ENCODE results near the gene UVRAG.
A peak's percentile ranks its signal among the peaks of the same experiment; 100 is the strongest.

UVRAG gene

DNA sequence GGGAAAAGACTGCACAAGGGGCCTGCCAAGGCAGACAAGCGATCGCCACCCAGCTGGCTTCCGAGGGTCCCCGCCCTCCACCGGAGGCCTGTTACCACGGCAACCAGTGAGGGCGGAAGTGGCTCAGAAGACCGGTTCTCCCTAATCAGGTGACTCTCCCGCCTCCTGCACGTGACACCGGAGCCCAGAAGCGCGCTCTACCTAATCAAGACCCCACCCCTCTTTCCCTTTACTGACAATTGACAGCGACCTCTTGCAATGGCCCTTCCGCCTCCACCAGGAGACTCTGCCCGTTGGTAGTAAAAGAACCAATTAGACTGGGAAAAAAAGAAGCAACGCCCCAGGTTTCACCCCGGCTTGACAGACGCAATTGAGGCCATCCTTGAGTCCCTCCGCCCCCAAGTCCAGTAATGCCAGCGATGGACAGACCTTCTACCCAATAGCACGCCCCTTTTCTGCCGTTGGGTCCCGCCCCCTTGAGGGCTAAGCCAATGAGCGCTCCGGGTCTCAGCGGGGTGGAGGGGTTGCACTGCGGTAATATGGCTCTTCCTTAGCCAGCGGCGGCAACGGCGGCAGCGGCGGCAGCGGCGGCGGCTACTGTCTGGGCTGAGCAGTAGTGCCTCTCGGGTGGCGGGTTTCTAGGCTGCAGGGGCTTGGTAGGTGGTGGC, at the start of gene UVRAG:
UVRAG (plus strand) TSS at position 534 of the 668 bp plus-strand sequence. CDS start 198 bp downstream, outside the sequence.
- Histone ChIP-seq H3K9me2 (replicated peaks; ENCODE audit: insufficient read depth, low read length) (no peaks in the 10 kb centered on the region), H3K4me3 (ENCODE audit: insufficient read depth, low read length, poor library complexity, severe bottlenecking) (peak within 1 kb of the TSS; percentile 92), H3K36me3 (ENCODE audit: low read length) (no peaks in the 10 kb centered on the region), H2AFZ (ENCODE audit: low read depth, low read length, severe bottlenecking) (peak within 1 kb of the TSS; percentile 39), H3K27me3 (ENCODE audit: low read length) (no peaks in the 10 kb centered on the region), H3K4me2 (ENCODE audit: low read depth, low read length, poor library complexity, severe bottlenecking) (peak within 1 kb of the TSS; percentile 93), H3K79me2 (ENCODE audit: insufficient read depth, low read length) (peaks cover 46% of the 10 kb centered on the region), H3K27ac (ENCODE audit: low read depth, low read length) (peak within 1 kb of the TSS; percentile 97), H3F3A (ENCODE audit: insufficient read depth) (0 out of 2 replicates have a peak, but pooled peaks cover 8% of the 10 kb centered on the region), H4K20me1 (ENCODE audit: low read depth, low read length) (no peaks in the 10 kb centered on the region), H3K9me3 (ENCODE audit: insufficient read depth, low read length) (no peaks in the 10 kb centered on the region), H3K9ac (ENCODE audit: low read length) (peak within 1 kb of the TSS; percentile 89)
- TF ChIP-seq, protein P1, sequence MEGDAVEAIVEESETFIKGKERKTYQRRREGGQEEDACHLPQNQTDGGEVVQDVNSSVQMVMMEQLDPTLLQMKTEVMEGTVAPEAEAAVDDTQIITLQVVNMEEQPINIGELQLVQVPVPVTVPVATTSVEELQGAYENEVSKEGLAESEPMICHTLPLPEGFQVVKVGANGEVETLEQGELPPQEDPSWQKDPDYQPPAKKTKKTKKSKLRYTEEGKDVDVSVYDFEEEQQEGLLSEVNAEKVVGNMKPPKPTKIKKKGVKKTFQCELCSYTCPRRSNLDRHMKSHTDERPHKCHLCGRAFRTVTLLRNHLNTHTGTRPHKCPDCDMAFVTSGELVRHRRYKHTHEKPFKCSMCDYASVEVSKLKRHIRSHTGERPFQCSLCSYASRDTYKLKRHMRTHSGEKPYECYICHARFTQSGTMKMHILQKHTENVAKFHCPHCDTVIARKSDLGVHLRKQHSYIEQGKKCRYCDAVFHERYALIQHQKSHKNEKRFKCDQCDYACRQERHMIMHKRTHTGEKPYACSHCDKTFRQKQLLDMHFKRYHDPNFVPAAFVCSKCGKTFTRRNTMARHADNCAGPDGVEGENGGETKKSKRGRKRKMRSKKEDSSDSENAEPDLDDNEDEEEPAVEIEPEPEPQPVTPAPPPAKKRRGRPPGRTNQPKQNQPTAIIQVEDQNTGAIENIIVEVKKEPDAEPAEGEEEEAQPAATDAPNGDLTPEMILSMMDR (IDR thresholded peaks at IDR 0.05; ENCODE audit: insufficient read depth, low read length, poor library complexity, severe bottlenecking), result no peak
- TF ChIP-seq EZH2phosphoT487 (conservative IDR thresholded peaks at IDR 0.05; ENCODE audit: low read length), result no peak

DNA sequence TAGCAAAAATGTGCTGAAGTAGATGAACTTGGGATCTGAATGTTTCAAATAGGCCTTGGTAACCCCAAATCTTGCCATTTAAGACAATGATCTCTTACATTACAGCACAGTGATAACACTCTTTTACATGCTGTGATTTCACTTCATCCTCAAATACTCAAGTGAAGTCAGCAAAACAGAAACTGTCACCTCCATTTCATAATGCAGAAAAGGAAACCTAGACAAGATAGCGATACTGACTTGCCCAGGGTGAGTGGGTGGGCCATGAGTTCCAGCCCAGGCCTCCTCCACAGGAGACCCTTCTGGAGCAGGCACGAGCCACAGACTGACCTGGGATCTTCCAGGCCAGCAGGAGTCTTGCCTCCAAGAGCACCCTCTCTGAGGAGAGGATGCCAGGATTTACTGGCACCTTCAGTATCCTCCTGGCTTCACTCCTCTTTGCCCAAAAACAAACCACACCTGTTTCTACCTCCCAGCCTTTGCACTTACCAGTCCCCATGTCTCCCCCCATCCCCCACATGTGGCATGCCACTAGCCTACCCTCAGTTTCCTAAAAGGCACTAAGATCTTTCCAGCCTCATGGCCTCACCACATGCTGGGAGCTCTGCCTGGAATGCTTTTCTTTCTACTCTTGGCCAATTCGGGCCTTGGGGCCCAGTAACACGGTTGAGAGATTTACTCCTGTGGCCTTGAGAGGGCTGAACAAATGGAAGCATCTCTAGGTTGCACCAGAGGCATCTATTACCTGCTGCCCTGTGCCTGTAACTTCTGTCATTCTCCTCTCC, 48.4 kb upstream of the UVRAG start:
- H3K36me3 ChIP-seq (ENCODE audit: low read length), result no peaks in the 10 kb centered on the region
- H3K9me2 ChIP-seq (replicated peaks; ENCODE audit: insufficient read depth, low read length), result no peaks in the 10 kb centered on the region
- H2AFZ ChIP-seq (ENCODE audit: low read depth, low read length, severe bottlenecking), result no peak overlapping the region
- H3K9me3 ChIP-seq (ENCODE audit: insufficient read depth, low read length), result no peaks in the 10 kb centered on the region
- H3K27ac ChIP-seq (ENCODE audit: low read depth, low read length), result no peak overlapping the region
- H3K9ac ChIP-seq (ENCODE audit: low read length), result no peak overlapping the region
- no peaks in the 10 kb centered on the region for H3K27me3 ChIP-seq (ENCODE audit: low read length)
- no peak overlapping the region for H3K4me2 ChIP-seq (ENCODE audit: low read depth, low read length, poor library complexity, severe bottlenecking)
- H3F3A ChIP-seq (ENCODE audit: insufficient read depth), result no peaks in the 10 kb centered on the region
- TF ChIP-seq, protein P1 (IDR thresholded peaks at IDR 0.05; ENCODE audit: insufficient read depth, low read length, poor library complexity, severe bottlenecking), result no peak
- no peak for TF ChIP-seq EZH2phosphoT487 (conservative IDR thresholded peaks at IDR 0.05; ENCODE audit: low read length)
- H3K4me3 ChIP-seq (ENCODE audit: insufficient read depth, low read length, poor library complexity, severe bottlenecking), result no peak overlapping the region
- H4K20me1 ChIP-seq (ENCODE audit: low read depth, low read length), result no peaks in the 10 kb centered on the region
- no peaks in the 10 kb centered on the region for H3K79me2 ChIP-seq (ENCODE audit: insufficient read depth, low read length)

DNA sequence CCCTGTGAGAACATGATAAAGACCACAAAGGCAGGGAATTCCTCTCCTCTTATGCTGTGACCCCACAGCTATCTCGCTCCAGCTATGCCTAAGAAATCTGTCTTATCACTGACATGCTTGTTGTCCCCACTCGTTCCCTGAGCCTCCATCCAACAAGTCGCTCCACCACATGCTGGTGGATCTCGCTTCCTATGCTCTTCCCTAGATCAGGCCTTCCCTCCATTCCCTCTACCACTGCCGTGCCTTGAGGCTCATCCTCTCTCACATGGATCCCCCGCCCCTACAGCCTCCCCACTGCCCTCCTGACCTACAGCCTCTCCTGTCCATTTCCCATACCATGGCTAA, 47.8 kb upstream of the UVRAG start:
- H3K9me3 ChIP-seq (ENCODE audit: insufficient read depth, low read length), result no peaks in the 10 kb centered on the region
- H4K20me1 ChIP-seq (ENCODE audit: low read depth, low read length), result no peaks in the 10 kb centered on the region
- no peaks in the 10 kb centered on the region for H3K9me2 ChIP-seq (replicated peaks; ENCODE audit: insufficient read depth, low read length)
- H3K4me3 ChIP-seq (ENCODE audit: insufficient read depth, low read length, poor library complexity, severe bottlenecking), result no peak overlapping the region
- no peaks in the 10 kb centered on the region for H3F3A ChIP-seq (ENCODE audit: insufficient read depth)
- TF ChIP-seq, protein P1 (IDR thresholded peaks at IDR 0.05; ENCODE audit: insufficient read depth, low read length, poor library complexity, severe bottlenecking), result no peak
- no peak for TF ChIP-seq EZH2phosphoT487 (conservative IDR thresholded peaks at IDR 0.05; ENCODE audit: low read length)
- no peak overlapping the region for H3K9ac ChIP-seq (ENCODE audit: low read length)
- no peaks in the 10 kb centered on the region for H3K79me2 ChIP-seq (ENCODE audit: insufficient read depth, low read length)
- H3K27me3 ChIP-seq (ENCODE audit: low read length), result no peaks in the 10 kb centered on the region
- no peak overlapping the region for H2AFZ ChIP-seq (ENCODE audit: low read depth, low read length, severe bottlenecking)
- H3K4me2 ChIP-seq (ENCODE audit: low read depth, low read length, poor library complexity, severe bottlenecking), result no peak overlapping the region
- no peaks in the 10 kb centered on the region for H3K36me3 ChIP-seq (ENCODE audit: low read length)
- H3K27ac ChIP-seq (ENCODE audit: low read depth, low read length), result no peak overlapping the region
